NCI-H146 treated with DMSO at 0.1 percent for 48 hours (cell line): ENCODE results near the gene FRMPD4.

Source experiments
- DNase-seq: peaks from one replicate; lab custom pipeline; 2025; ENCODE audit not compliant: unreplicated experiment; lab: John Stamatoyannopoulos, UW

The FRMPD4 gene

DNA sequence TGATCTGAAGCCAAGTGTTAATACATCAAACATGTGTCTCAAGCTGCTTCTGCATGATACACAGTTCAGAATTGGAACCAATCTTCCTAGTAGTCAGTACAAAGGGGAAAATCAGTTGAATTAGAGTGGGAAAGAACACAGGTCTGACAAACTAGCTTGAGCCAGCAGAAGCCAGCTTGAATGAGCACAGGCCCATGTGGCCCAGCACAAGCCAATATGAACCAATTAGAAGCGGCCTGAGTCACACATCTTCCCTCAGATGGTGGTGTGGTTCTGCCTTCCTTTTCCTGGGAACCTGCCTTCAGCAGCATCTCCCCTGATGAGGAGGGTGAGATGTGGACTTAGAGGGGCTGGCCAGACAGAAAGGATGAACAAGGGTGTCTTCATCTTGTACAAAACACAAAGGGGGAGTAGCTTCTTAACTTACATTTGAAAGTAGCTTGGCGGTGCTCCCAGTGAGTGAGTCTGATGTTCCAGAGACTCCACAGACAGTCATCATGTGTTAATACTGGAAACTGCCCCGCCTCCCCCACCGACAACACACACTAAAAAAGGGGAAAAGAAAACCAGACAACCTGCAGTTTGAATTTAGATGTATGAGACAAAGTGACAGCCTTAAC is 72.0 kb downstream of the FRMPD4 start:
- DNase-seq = no peak

DNA sequence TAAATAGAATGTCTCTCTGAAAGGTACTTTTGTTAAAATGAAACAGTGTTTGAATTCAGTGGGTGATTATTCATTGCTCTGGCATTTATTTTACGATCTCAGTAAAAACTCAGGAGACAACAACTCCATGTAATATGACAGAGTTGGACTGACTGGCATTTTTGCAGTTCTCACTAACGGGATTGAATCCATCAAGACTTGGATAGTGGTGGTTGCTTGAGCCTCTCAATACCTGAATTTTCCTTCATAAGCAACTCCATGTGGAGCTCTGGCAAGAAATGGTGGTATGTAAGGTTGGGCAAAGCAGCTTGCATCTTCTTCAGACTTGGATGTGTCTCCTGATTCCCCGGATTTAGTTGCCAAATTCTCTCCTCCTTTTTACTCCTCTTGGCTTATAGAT is 72.7 kb downstream of the FRMPD4 start:
- no peak for DNase-seq

DNA sequence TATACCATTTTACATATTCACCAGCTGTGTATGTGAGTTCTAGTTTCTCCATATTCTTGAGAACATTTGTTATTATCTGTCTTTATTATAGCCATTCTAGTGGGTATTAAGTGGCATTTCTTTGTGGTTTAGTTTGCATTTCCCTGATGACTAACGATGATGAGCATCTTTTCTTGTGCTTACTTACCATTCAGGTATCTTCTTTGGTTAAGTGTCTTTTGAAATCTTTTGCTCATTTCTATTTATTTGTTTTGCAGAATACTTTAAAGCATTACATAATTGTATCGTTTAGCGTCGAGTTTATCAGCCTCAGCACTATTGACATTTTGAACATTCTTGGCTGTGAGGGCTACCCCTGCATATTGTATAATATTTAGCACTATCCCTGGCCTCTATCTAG is 85.4 kb downstream of the FRMPD4 start:
- no peak for DNase-seq

DNA sequence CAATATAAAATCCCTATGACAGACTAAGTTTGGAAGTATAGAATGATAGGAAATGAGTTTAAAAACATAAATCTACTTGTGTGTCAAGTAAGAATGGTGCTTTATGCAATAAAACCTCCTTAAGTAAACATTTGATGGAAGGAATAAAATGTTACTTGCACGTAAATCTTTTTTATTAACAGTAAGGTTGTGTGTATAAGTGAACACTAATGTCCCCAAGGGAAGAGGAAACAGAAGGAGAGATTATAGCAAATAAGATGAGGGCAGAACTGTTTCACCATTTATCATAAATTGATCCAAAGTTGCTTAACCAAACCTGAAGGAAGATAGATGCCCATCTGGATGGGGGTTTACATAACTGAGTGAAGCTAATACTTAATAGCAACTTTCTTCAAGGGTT is 86.8 kb downstream of the FRMPD4 start:
- DNase-seq = no peak

DNA sequence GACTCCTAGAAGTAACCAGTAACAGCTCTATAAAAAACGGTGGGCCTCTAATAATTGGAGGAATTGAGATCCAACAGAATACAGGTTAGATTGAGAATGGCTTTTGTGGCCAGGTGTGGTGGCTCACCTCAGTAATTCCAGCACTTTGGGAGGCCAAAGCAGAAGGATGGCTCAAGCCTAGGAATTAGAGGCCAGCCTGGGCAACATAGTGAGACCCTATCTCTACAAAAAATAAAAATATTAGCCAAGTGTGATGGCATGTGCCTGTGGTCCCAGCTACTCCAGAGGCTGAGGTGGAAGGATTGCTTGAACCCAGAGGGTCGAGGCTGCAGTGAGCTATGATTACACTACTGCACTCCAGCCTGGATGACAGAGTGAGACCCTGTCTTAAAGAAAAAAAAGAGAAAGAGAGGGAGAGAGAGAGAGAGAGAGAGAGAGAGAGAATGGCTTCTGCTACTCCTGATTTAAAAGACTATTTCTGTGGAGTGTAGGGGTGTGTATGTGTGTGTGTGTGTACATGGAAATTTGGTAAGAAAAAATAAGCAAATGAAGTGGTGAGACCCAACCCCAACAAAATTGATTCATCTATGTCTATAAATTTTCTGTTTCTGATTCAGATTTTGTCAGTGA is 89.3 kb downstream of the FRMPD4 start:
- DNase-seq = no peak

DNA sequence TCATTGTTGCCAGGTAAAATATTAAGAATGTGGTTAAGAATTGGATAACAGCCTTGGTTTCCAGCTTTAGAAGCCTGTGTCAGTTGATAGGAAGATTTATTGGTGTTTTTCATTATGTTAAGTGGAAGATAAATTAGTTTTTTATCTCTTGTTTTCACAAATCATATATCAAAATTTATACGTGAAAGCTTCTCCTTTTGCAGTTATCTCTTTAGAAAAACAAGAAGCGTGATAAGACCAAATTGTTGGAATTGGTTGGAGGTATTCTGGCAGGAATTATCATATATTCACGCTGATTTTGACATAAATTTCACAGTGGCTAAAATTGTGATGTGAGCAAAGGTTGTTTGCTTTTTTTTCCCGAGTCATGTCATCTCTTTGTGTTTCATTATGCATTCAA is 90.6 kb downstream of the FRMPD4 start:
- DNase-seq = no peak

DNA sequence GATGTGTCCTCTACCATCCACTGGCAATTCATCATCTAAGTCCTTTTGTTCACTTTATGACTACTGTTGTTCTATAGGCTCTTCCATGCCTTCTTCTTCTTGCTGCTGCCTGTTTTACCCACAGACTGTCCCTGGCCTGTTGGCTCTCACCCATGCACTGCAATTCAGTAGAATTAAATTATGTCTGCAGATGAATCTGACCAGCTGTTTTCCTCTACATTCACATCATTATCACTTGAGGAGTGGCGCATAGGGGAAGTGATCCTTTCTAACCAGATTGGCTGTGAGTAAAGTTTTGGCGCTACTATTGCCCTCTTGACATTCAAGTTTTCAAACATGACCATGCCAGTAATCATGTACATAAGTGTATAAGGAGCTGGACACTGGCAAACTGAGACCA is 91.7 kb downstream of the FRMPD4 start:
- no peak for DNase-seq

DNA sequence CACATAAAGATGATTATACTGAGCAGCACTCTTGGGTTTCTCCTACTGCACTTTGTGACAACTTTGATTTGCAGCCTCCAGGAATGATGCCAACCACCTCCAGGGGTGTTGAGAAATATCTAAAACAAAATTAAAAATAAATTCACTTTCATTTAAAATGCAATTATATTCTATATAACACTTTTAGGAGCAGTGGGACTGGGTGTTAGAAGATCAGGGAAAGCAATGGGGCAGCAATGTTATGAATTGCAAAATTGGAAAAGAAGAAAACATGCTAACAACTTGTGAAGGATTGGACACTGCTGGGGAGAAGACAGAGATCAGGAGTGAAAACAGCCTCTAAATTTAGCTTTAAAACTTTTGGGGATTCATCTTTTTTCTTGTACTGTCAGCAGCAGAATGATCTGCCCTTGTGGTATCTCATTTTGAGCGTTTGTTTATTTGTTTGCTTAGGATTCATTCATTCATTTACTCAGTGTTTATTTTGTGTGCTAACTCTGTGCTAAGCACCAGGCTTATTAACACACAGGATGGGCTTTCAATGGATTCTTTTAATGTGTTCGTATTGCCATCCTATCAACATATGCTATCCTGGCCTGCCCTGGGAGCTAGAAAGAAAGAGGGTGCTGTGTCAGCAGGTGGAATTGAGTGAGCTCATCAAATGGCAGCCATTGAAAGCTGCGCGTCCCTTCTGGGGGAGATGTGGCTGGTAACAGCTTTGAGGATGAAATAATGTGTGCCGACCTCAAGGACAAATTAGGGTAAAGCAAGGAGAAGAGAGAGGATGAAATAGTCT is 96.5 kb downstream of the FRMPD4 start:
- no peak for DNase-seq

DNA sequence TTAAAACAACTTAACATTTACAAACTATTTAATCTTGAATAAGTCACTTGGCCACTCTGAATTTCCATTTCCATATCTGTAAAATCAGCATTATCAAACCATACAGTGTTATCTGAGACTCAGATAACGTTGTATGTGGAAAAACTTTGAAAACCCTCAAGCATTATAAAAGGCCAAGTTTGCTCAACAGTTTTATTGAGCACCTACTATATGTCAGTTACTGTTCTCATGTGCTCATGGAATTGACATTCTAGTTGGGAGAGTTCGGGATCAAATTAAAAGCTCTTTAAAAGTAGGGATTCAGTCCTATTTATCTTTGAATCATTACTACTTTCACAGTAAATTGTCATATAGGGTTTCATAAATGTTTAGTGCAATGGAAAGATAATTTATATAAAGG is 97.9 kb downstream of the FRMPD4 start:
- no peak for DNase-seq

DNA sequence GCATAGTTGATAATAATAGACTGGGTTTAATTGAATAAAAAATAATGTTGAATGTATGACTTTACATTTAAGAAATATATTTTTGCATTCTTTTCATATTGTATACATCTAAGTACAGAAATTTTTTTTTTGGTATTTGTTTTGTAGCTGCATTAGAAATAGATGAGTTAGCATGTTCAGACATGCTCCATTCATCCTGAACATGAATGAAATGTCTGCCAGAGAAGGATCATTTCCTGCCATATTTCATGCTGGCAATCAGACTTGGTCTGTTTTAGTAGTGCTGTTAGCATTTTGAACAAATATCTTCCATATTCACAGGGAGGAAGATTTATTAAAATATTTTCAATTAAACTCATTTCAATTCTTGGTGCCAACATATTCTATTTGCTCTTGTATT is 98.9 kb downstream of the FRMPD4 start:
- no peak for DNase-seq

DNA sequence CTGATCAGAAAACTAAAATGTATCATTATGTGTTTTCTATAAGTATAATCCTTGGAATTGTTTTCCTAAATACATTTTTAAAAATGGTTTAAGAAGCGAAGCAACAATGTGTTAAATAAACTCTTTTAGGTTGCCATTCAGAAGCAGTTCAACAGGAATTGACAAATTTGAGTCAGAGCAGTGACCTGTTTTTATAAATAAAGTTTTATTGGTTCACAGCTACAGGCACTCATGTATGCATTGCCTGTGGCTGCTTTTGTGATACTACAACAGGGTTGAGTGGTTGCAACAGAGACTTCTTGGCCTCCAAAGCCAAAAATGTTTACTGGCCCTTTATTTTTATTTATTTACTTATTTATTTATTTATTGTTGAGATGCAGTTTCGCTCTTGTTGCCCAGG is 99.5 kb downstream of the FRMPD4 start:
- no peak for DNase-seq

DNA sequence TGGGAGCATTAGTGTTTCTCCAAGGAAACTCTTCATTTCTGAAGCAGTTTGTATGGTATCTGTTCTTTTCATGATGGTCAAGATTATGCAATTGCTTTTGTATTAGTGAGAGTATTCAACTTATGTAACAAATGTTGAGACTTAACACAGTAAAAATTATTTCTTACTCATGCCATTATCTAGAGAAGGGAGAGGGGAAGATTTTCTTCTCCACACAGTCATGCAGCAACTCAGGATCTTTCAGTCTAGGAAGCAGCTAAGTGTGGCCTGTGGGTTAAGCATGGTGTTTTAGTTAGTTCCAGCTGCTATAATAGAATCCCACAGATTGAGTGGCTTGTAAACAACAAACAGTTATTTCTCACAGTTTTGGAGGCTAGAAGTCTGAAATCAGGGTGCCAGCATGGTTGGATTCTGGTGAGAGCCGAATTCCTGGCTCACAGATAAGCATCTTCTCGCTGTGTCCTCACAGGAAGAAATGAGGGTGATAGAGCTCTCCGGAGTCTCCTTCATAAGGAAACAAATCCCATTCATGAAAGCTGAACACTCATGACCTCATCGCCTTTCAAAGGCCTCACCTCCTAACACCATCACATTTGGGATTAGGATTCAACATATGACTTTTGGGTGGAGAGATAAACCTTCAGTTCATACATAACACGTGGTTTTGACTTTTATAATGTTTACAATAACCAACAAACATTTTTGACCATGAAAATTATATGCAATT is 101.2 kb downstream of the FRMPD4 start:
- no peak for DNase-seq

DNA sequence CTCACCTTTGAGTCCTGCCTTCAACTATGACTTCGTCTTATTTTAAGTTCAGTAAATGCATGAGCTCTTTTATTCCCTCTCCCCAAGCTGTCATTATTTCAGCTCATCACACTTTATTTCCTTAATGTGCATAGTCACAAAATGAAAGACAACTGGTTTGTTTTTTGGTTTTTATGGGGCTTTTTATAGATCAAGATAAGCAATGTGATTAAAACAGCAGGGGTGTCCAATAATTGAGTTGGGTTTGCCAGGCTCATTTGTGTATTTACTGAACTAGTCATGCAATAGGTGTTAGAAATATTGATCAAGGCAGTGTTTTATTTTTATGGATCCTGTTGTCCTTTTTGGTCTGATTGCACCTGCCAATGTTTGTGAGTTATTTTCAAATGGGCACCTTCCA is 102.2 kb downstream of the FRMPD4 start:
- DNase-seq = peak; percentile 93

DNA sequence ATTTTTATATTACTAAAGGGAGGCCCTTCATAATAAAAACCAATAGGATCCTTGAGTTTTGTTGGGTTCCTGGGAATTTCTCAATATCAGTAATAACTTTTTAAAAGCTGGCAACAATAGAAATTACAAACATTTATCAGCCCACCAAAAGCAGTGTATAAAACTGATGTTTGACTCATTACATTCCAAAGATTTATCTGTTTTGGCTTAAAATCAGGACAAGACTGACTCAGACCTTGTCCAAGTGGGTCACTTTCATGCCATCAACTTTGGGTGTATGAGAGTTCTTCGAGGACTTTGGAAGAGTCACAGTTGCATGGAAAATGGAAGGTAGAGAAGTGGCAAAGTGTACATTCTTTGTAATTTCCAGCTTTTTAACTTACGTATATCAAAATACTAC is 102.8 kb downstream of the FRMPD4 start:
- no peak for DNase-seq

DNA sequence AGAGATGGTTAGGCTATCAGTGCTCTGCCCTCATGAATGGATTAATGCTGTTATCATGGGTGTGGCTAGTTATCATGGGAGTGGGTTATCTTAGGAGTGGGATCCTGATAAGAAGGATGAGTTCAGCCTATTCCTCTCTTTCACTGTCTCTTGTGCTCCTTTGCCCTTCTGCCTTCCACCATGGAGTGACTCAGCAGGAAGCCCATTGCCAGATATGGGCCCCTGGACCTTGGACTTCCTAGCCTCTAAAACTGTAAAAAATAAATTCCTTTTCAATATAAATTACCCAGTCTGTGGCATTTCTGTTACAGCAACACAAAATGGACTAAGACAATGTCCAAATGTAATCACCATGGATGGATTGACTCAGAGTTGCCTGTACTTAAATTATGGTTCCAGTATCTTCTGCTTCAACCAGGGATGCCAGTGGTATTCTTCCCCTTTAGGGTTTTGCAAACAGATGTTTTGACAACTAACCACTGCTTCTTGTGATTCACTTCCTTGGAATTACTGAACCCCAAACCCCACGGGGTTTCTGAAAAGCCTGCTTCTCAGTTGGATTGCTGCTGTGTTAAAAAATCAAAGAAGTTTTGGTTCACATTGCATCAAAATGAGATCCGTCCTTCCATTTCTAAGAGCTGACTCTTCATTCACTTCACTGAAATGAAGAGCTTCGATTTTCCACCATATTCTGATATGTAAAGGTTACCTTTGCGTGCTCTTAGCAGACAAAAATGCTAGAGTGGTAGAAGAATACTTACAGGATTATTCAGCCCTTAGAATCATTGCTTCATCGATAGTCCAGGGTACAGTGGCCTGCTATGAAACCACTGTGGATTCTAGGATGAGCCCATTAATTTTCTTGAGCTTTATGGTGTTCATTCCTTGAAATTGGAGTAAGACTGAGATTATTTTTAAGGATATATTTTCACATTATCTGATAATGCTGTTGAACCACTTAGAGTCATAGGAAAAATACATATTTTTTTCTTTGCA is 107.7 kb downstream of the FRMPD4 start:
- no peak for DNase-seq

DNA sequence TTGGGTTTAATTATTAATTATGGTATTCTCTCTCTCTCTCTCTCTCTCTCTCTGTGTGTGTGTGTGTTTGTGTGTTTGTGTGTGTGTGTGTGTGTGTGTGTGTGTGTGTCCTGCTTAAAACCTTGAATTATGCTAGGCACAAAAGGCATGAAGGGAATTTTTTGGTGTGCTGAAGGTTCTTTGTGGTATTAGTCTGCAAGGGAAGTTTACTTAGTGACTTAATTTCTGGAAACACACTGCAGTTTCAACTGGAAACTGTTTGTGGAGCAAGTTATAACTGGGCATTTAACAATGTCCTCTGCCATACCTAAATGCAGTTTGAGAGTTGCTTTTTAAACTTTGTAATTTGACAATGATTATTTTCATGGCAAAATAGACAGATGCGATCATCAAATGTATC is 111.7 kb downstream of the FRMPD4 start:
- no peak for DNase-seq

DNA sequence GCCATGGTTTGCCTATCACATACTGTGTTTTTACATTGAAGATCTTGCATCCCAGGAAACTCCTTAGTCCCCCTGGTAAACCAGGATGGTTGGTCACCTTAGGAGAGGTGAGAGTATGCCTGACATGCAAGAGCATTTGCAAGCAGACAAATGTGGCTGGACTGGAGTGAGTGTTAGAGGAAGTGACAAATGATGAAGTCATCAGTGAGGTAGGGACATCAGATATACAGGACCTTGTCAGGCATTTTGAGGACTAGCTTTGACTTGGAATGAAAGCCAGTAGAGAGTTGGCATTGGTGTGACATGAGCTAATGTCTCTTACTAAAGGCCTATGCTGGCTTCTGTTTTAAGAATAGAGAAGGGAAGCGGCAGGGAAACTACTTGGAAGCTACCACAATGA is 124.9 kb downstream of the FRMPD4 start:
- DNase-seq = no peak

DNA sequence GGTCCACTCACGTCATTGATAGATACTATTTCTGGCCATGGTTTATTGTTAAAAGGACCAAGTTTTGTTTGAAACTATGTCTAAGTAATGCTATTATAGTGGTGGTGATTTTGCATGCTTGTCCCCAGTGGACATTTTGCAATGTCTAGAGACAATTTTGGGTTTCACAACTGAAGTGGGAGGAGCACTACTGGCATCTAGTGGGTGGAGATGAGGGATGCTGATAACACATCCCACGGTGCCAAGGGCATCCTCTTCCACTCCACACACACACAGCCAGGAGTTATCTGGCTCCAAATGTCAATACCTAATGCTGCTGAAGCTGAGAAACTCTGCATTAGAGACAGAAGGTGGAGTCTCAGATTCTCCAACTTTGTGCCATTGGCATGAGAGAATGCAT is 131.2 kb downstream of the FRMPD4 start:
- no peak for DNase-seq

DNA sequence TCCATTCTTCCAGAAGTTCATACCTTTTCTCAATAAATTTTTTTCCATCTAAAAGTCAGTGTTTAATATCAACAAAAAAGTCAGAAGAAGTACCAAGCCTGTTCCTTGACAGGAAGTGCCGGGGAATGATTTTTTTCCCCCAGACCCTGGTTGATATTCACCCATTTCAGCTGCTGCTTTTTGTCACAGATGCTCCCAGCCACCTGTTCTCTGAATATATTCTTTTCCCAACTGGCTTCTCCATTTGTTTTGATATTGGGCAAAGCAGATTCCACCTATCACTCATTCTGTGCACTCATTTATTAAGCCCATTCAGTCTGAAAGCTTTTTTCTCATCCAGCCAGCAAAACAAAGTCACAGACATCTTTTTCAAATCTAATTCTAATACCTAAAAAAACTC is 139.9 kb downstream of the FRMPD4 start:
- DNase-seq = no peak

DNA sequence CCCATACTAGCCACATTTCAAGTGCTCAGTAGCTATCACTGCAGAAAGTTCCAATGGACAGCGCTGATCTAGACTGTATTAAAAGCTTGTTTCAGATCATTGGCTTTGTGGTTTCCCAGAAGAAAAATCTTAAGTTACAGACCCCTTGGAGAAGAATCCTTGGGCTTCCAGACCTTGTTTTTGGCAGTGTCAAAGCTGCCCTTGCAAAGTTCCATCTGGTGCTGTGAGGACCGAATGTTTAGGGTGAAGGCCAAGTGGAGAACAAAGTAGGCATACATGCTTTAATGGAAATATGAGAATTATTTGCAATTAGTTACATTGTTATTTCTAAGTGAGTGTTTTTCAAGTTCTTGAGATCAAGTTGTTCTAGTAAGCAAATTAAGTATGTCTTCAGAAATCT is 144.7 kb downstream of the FRMPD4 start:
- DNase-seq = no peak
